ENCODE data around the gene SELENON. TPM values are rescaled to one million over a fixed set of nuclear protein-coding genes. Genes with fewer than 3 reads are reported as not detected.

Gene SELENON
- total and polyA plus RNA-seq, 2 of the 4 experiments (the other 2 are of a cell fraction) = 9.1 to 114 TPM

DNA sequence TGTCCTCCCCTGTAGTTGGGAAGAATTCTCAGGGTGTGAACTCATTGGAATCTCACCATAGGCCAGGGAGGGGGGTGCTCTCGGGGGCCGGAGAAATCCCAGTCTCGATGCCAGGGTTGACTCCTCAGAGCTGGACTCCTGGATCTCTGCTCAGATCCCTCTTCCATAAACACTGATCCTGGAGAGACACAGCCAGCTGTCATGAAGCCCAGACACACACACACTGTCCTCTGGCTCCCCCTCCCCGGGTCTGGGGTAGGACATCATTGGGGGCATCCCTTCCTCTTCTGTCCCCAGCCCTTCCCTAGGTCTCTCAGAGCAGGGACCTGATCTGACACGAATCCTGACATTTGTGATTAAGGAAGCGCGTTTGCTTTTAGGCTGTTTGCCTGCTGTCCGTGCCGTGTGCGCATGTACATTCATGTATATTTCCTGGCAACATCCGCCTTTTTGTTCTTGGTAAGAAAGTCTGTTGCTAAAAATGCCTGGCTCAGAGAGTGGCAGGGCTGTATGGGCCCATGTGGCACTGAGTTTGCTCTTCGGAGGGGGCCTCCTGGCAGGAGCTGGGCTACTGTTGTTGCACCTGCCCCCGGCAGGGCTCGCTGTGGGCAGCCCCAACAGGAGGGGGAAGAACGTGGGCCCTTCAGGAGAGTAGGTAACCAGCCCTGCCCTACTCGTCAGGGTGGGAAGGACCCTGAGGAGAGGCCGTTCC is 45.4 kb upstream of the SELENON start:
- no peak overlapping the region for H3K4ac ChIP-seq (ENCODE audit: low read depth, low read length)
- no TSS peak for BruUV-seq (replicated peaks)
- H2AK5ac ChIP-seq (ENCODE audit: low read depth, low read length) = no peak overlapping the region
- in situ Hi-C loops (cut with MboI; ENCODE audit: low sequenced_read_pairs) (no loop called here), intact Hi-C loops (cut with micrococcal nuclease) (no loop called here), dilution Hi-C loops (cut with HindIII; ENCODE audit: low sequenced_read_pairs, unreplicated experiment) (no loop called here)
- no peaks in the 10 kb centered on the region for H3K79me1 ChIP-seq (ENCODE audit: low read depth in 1 of 2, low read length in 2 of 2)
- H3K18ac ChIP-seq (ENCODE audit: low read depth, low read length) = no peak overlapping the region
- TF ChIP-seq RCOR1 (IDR thresholded peaks at IDR 0.05; ENCODE audit: insufficient replicate concordance, low read length) (no peak), NFE2L2 (IDR thresholded peaks at IDR 0.05; ENCODE audit: low read depth, low read length) (no peak), FOS (IDR thresholded peaks at IDR 0.05; ENCODE audit: low read depth, low read length) (no peak), BHLHE40 (IDR thresholded peaks at IDR 0.05; ENCODE audit: low read depth, low read length) (no peak), MXI1 (IDR thresholded peaks at IDR 0.05; ENCODE audit: borderline replicate concordance, low read depth, low read length) (no peak), CHD1 (IDR thresholded peaks at IDR 0.05; ENCODE audit: low read depth, low read length) (no peak)
- TF ChIP-seq, protein P1, sequence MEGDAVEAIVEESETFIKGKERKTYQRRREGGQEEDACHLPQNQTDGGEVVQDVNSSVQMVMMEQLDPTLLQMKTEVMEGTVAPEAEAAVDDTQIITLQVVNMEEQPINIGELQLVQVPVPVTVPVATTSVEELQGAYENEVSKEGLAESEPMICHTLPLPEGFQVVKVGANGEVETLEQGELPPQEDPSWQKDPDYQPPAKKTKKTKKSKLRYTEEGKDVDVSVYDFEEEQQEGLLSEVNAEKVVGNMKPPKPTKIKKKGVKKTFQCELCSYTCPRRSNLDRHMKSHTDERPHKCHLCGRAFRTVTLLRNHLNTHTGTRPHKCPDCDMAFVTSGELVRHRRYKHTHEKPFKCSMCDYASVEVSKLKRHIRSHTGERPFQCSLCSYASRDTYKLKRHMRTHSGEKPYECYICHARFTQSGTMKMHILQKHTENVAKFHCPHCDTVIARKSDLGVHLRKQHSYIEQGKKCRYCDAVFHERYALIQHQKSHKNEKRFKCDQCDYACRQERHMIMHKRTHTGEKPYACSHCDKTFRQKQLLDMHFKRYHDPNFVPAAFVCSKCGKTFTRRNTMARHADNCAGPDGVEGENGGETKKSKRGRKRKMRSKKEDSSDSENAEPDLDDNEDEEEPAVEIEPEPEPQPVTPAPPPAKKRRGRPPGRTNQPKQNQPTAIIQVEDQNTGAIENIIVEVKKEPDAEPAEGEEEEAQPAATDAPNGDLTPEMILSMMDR (conservative IDR thresholded peaks at IDR 0.05; ENCODE audit: low read depth, low read length) = no peak
- TF ChIP-seq, protein P2, sequence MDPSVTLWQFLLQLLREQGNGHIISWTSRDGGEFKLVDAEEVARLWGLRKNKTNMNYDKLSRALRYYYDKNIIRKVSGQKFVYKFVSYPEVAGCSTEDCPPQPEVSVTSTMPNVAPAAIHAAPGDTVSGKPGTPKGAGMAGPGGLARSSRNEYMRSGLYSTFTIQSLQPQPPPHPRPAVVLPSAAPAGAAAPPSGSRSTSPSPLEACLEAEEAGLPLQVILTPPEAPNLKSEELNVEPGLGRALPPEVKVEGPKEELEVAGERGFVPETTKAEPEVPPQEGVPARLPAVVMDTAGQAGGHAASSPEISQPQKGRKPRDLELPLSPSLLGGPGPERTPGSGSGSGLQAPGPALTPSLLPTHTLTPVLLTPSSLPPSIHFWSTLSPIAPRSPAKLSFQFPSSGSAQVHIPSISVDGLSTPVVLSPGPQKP (IDR thresholded peaks at IDR 0.05; ENCODE audit: borderline replicate concordance, low read depth, low read length) = no peak
- no peak overlapping the region for H3K9ac ChIP-seq (ENCODE audit: low read depth, low read length)
- H3K14ac ChIP-seq (replicated peaks; ENCODE audit: low read depth, low read length) = no peak overlapping the region
- no peak overlapping the region for H2BK5ac ChIP-seq (ENCODE audit: low read depth, low read length, poor library complexity, severe bottlenecking)
- no peak overlapping the region for H2BK15ac ChIP-seq (ENCODE audit: low read depth, low read length)
- no peaks in the 10 kb centered on the region for H3K4me1 ChIP-seq (ENCODE audit: control insufficient read depth, insufficient read depth, low read length)
- no peak overlapping the region for H3K4me2 ChIP-seq (ENCODE audit: low read depth, low read length)
- DNase-seq (no peak), ATAC-seq (ENCODE audit: low read depth) (no peak)
- no peak overlapping the region for H4K5ac ChIP-seq (ENCODE audit: low read depth, low read length)
- H2AK9ac ChIP-seq (replicated peaks; ENCODE audit: low read depth, low read length, poor library complexity) = no peak overlapping the region
- no peak overlapping the region for H2BK20ac ChIP-seq (ENCODE audit: low read depth, low read length)
- no peak overlapping the region for H3K56ac ChIP-seq (ENCODE audit: extremely low read depth, insufficient read depth, low read length)
- no peak overlapping the region for H2BK120ac ChIP-seq (ENCODE audit: low read depth, low read length)
- 63% methylated on average over 12 of the region's 17 CpGs; no CpG with 5 or more reads in 1 of the 2 experiments for WGBS, 2 experiments (ENCODE audit: extremely low coverage in 2 of 2, insufficient read length in 1 of 2)
- no peak overlapping the region for H2AFZ ChIP-seq (replicated peaks; ENCODE audit: low read length, poor library complexity)
- no peaks in the 10 kb centered on the region; the same call in 1 of the 2 replicates for H3K9me1 ChIP-seq (ENCODE audit: insufficient read depth, low read length)
- H4K20me1 ChIP-seq (ENCODE audit: insufficient read depth, low read length) = no peaks in the 10 kb centered on the region
- no peaks in the 10 kb centered on the region for H3K27me3 ChIP-seq (ENCODE audit: control insufficient read depth, insufficient read depth, low read length)
- H3K4me3 ChIP-seq (ENCODE audit: insufficient read depth, low read depth, low read length) = no peak overlapping the region
- no peak overlapping the region for H4K91ac ChIP-seq (ENCODE audit: insufficient read depth, low read depth, low read length)
- H3K23ac ChIP-seq (ENCODE audit: low read depth, low read length) = no peak overlapping the region
- ChIA-PET CTCF (no interaction called here), POLR2A (ENCODE audit: unreplicated experiment) (no interaction called here)
- peaks cover 32% of the 10 kb centered on the region; the same call in 1 of the 2 replicates for H3K36me3 ChIP-seq (ENCODE audit: control insufficient read depth, insufficient read depth, low read length)
- H3K9me3 ChIP-seq (ENCODE audit: control insufficient read depth, insufficient read depth, low read length) = no peaks in the 10 kb centered on the region
- no peak overlapping the region for H3K27ac ChIP-seq (ENCODE audit: insufficient read depth, low read length)
- no peak overlapping the region for H4K8ac ChIP-seq (ENCODE audit: low read depth in 2 of 2, low read length in 2 of 2)
